Neural progenitor cell (in vitro differentiated cells): ENCODE data around the gene CD164L2.

Source experiments
- EZH2 ChIP-seq: fragments of 200-600 bp; sonication (generic); IDR thresholded peaks from 2 replicates; pipeline ENCODE4 v1.6.1; 2017; ENCODE audit warnings: antibody characterized with exemption, mild to moderate bottlenecking, moderate library complexity
- TF ChIP-seq, protein P1 (sequence below): fragments of 200-600 bp; sonication (generic); IDR thresholded peaks from 2 replicates; pipeline ENCODE4 v1.5.1; 2017; ENCODE audit warnings: antibody characterized with exemption, mild to moderate bottlenecking

DNA sequence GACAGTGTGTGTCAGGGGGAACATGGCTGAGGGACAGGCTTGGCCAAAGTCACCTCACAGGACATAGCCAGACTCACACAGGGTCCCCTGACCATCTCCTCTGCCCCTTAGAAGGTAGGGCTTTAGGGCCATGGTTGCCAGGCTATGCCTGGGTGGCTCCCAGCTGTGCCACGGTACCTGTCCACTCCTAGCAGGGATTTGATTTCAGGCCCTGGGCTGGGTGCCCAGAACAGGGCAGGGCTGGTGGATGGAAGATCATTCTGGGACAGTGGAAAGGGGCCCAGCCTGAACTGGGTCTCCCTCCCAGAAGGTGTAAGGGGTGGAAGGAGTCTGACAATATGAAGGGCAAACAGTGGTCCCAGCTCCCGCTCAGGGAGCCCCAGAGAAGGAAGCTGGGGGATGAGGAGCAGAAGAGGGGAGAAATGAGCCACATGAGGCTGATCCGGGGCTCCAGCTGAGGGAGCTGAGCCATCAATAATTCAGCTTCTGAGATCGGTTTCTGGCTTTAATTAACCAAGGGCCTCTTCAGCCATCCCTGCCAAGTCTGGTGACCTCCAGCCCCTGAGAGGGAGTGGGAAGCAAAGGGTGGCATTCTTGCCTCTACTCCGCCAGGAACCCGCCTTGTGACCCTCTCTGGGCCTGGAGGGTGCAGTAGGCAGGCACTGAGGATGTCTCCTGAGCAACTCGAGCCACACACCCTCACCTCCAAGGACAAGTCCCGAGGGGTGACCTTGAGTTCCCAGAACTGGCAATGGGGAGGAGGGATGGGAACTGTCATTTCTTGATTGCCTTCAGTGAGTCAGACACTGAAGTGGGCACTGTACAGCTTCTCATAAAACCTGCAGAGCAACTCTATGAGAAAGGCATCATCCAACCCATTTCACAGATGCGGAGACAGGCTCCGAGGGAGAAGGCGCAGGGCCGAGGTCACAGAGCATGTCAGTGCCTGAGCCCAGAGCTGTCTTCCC is 2.1 kb downstream of the CD164L2 start:
- TF ChIP-seq, protein P1, sequence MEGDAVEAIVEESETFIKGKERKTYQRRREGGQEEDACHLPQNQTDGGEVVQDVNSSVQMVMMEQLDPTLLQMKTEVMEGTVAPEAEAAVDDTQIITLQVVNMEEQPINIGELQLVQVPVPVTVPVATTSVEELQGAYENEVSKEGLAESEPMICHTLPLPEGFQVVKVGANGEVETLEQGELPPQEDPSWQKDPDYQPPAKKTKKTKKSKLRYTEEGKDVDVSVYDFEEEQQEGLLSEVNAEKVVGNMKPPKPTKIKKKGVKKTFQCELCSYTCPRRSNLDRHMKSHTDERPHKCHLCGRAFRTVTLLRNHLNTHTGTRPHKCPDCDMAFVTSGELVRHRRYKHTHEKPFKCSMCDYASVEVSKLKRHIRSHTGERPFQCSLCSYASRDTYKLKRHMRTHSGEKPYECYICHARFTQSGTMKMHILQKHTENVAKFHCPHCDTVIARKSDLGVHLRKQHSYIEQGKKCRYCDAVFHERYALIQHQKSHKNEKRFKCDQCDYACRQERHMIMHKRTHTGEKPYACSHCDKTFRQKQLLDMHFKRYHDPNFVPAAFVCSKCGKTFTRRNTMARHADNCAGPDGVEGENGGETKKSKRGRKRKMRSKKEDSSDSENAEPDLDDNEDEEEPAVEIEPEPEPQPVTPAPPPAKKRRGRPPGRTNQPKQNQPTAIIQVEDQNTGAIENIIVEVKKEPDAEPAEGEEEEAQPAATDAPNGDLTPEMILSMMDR: no peak
- no peak for TF ChIP-seq EZH2
